CD4-positive, alpha-beta memory T cell (primary cell): ENCODE data around the gene ZNF664. TPM values are rescaled to one million over a fixed set of nuclear protein-coding genes. Genes with fewer than 3 reads are reported as not detected.

Source experiments
- CTCF ChIA-PET: fragments of 350-600 bp; sonication (Branson Sonifier 250); formaldehyde crosslinking; loops from one replicate; lab custom pipeline; 2021; ENCODE audit warnings: inconsistent platforms; ENCODE audit not compliant: partially characterized antibody; lab: Charles Lee
- POLR2A ChIA-PET: fragments of 350-600 bp; sonication (Branson Sonifier 250); formaldehyde crosslinking; loops from one replicate; lab custom pipeline; 2021; ENCODE audit not compliant: partially characterized antibody; lab: Charles Lee
- DNase-seq, 5 donors: peaks; one replicate each; pipeline versions ENCODE4 v3.0.0 to v3.0.0-alpha.2; 2020 to 2022; ENCODE audit warnings: mixed read lengths in 1 of 5
- H3K27ac ChIP-seq: one replicate; pipeline ENCODE4 v1.7.0; 2013; ENCODE audit warnings: low read depth, low read length
- H3K27me3 ChIP-seq: 2 replicates; pipeline ENCODE4 v1.7.0; 2013; ENCODE audit warnings: mild to moderate bottlenecking, low read length, moderate library complexity; ENCODE audit not compliant: insufficient read depth
- H3K36me3 ChIP-seq: 2 replicates; pipeline ENCODE4 v1.7.0; 2013; ENCODE audit warnings: mild to moderate bottlenecking, low read length, moderate library complexity; ENCODE audit not compliant: insufficient read depth
- H3K4me1 ChIP-seq: 2 replicates; pipeline ENCODE4 v1.7.0; 2013; ENCODE audit warnings: mild to moderate bottlenecking, low read length, moderate library complexity; ENCODE audit not compliant: insufficient read depth
- H3K4me3 ChIP-seq, 2 donors: one replicate each; pipeline ENCODE4 v1.7.0; 2013; ENCODE audit warnings: low read length in 2 of 2, mild to moderate bottlenecking in 1 of 2
- H3K9me3 ChIP-seq, 2 donors: one replicate each; pipeline ENCODE4 v1.7.0; 2013; ENCODE audit warnings: low read length in 2 of 2, control low read depth in 1 of 2; ENCODE audit not compliant: control insufficient read depth in 1 of 2
- H3K27ac Mint-ChIP-seq, 7 donors: one replicate each; pipeline ENCODE4 v1.8.0; 2020 to 2021; ENCODE audit warnings: mixed read lengths in 7 of 7, mild to moderate bottlenecking in 6 of 7, inconsistent platforms in 3 of 7, moderate library complexity in 3 of 7
- H3K27me3 Mint-ChIP-seq, 2 donors: one replicate each; pipeline ENCODE4 v1.8.0; 2020 to 2021; ENCODE audit warnings: mixed read lengths in 2 of 2
- H3K36me3 Mint-ChIP-seq, 2 donors: one replicate each; pipeline ENCODE4 v1.8.0; 2020 to 2021; ENCODE audit warnings: mixed read lengths in 2 of 2, inconsistent platforms in 1 of 2, mild to moderate bottlenecking in 1 of 2
- H3K4me1 Mint-ChIP-seq, 4 donors: one replicate each; pipeline ENCODE4 v1.8.0; 2020 to 2021; ENCODE audit warnings: mixed read lengths in 4 of 4, mild to moderate bottlenecking in 1 of 4
- H3K4me3 Mint-ChIP-seq, 8 donors: one replicate each; pipeline ENCODE4 v1.8.0; 2020 to 2021; ENCODE audit warnings: mixed read lengths in 8 of 8, mild to moderate bottlenecking in 7 of 8, moderate library complexity in 6 of 8, inconsistent platforms in 3 of 8
- H3K9me3 Mint-ChIP-seq, 8 donors: one replicate each; pipeline ENCODE4 v1.8.0; 2020 to 2021; ENCODE audit warnings: mixed read lengths in 8 of 8, mild to moderate bottlenecking in 5 of 8, inconsistent platforms in 3 of 8, moderate library complexity in 1 of 8
- intact Hi-C: fragments of 100-400 bp; cut with micrococcal nuclease; formaldehyde crosslinking; loops from one replicate; pipeline ENCODE4 v1.15.1; 2023
- polyA plus RNA-seq, 2 donors: library from polyadenylated mRNA; unstranded; fragments of 300-500 nt; fragmentation: Illumina TruSeq; gene quantifications; one replicate each; pipeline ENCODE4 v1.2.3, GENCODE V29; 2021
- total RNA-seq, 2 experiments: library from RNA; stranded (reverse); gene quantifications; one replicate each; pipeline ENCODE4 v1.2.3, GENCODE V29; 2021

Gene ZNF664
- total and polyA plus RNA-seq, 4 experiments from 2014 or later = 5.7 to 57.9 (median 32.6) TPM

DNA sequence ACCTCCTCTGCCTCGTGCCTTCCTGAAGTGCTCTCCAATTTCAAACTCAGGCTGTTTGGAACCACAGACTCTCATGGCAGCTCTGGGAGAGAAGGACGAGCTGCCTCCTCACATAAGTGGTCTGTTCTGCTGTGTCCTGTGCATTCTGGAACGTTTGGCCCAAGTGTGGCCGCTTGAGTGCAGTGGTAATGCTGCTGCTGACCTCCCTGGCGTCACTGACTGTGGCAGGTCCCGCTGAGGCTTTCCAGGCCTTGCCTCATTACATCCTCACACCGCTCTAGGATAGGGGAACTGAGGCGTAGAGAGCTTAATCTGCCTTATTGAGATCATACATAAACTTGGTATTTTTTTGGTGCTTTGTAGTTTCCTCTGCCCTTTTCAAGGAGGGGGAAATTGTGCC is 14.6 kb upstream of the ZNF664 start:
- Histone ChIP-seq H3K4me1 (no peaks in the 10 kb centered on the region), H3K27me3 (no peaks in the 10 kb centered on the region), H3K27ac (no peak overlapping the region), H3K4me3 (no peak overlapping the region), H3K36me3 (no peaks in the 10 kb centered on the region), H3K9me3 (no peaks in the 10 kb centered on the region)
- no peaks in the 10 kb centered on the region for H3K27me3 Mint-ChIP-seq
- peaks cover 0 to 6% (median 3%) of the 10 kb centered on the region in 4 donors for H3K4me1 Mint-ChIP-seq
- no peak overlapping the region for H3K4me3 Mint-ChIP-seq
- ChIA-PET POLR2A (no interaction called here), CTCF (no interaction called here)
- intact Hi-C loops = no loop called here
- DNase-seq = no peak
- H3K9me3 Mint-ChIP-seq = no peaks in the 10 kb centered on the region
- H3K27ac Mint-ChIP-seq = no peak overlapping the region
- peaks cover 0 to 8% of the 10 kb centered on the region in 2 donors for H3K36me3 Mint-ChIP-seq

DNA sequence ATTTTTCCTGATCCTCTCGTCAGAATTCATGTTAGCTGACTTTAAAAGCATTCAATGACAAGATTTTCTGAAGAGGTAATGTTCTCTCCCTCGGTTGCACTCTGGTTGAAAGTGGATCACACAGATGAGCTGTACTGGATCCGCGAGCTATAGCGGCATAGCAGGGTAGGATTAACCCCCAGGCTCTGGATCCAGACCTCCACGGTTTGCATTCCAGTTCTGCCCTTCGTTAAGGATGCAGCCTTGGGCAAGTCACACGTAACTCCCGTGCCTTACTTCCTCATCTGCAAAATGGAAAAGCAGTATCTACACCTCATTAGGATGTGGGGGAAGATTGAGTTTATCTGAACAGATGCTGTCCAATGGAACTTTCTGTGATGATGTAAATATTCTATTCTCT is 14.1 kb upstream of the ZNF664 start:
- Histone ChIP-seq H3K4me1 (no peaks in the 10 kb centered on the region), H3K27me3 (no peaks in the 10 kb centered on the region), H3K27ac (no peak overlapping the region), H3K36me3 (no peaks in the 10 kb centered on the region), H3K9me3 (no peaks in the 10 kb centered on the region), H3K4me3 (no peak overlapping the region)
- H3K9me3 Mint-ChIP-seq = no peaks in the 10 kb centered on the region
- H3K27me3 Mint-ChIP-seq = no peaks in the 10 kb centered on the region
- CTCF ChIA-PET = no interaction called here
- H3K4me1 Mint-ChIP-seq = peaks cover 0 to 6% (median 3%) of the 10 kb centered on the region in 4 donors
- H3K4me3 Mint-ChIP-seq = no peak overlapping the region
- intact Hi-C loops = no loop called here
- no peak overlapping the region for H3K27ac Mint-ChIP-seq
- POLR2A ChIA-PET = no interaction called here
- H3K36me3 Mint-ChIP-seq = peaks cover 0 to 8% of the 10 kb centered on the region in 2 donors
- DNase-seq = no peak

DNA sequence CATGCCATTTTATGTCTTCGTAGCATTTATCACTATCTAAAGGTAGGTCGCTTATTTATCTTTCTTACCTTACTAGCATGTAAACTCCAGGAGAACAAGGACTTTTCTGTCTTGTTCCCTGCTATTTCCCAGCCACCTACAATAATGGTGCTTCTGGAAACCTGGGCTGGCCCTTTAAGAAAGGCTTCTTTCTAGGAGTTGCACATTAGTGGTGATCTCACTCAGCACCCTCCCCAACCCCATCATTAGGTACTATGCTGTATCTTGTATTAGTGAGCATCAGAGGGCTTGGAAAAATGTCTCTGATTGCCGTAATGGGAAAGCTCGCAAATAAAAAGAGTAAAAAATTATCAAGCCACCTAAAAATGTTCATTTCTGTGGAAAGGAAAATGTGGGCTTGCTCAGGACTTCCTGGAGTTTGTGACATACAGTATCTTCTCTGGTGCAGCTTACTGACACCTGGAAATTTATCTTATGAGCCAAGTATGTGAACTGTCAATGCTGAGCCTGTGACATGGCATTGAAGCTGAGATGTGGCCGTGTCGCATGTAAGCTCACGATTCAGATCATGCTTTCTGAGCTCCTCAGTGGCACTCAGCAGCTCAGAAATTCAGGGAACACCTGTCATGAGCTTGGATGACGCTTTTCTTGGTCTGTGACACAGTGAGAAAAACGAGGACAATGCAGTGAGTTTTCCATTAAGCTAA is 12.8 kb upstream of the ZNF664 start:
- Histone ChIP-seq H3K27me3 (no peaks in the 10 kb centered on the region), H3K4me1 (no peaks in the 10 kb centered on the region), H3K27ac (no peak overlapping the region), H3K9me3 (no peaks in the 10 kb centered on the region), H3K36me3 (no peaks in the 10 kb centered on the region), H3K4me3 (no peak overlapping the region)
- H3K36me3 Mint-ChIP-seq = peaks cover 0 to 8% of the 10 kb centered on the region in 2 donors
- no peaks in the 10 kb centered on the region for H3K27me3 Mint-ChIP-seq
- CTCF ChIA-PET = interaction anchor here (0.9 to 1.5 kb wide), 5 partner anchors 22 to 55 kb away, joined by 3 to 8 read pairs (median 4); no protein-coding TSS in a partner anchor
- POLR2A ChIA-PET = no interaction called here
- no peaks in the 10 kb centered on the region for H3K9me3 Mint-ChIP-seq
- peaks cover 0 to 6% (median 4%) of the 10 kb centered on the region in 4 donors for H3K4me1 Mint-ChIP-seq
- H3K4me3 Mint-ChIP-seq = no peak overlapping the region
- no peak for DNase-seq
- peak overlapping the region in 1 of 7 donors; percentile 29 for H3K27ac Mint-ChIP-seq
- intact Hi-C loops = no loop called here

DNA sequence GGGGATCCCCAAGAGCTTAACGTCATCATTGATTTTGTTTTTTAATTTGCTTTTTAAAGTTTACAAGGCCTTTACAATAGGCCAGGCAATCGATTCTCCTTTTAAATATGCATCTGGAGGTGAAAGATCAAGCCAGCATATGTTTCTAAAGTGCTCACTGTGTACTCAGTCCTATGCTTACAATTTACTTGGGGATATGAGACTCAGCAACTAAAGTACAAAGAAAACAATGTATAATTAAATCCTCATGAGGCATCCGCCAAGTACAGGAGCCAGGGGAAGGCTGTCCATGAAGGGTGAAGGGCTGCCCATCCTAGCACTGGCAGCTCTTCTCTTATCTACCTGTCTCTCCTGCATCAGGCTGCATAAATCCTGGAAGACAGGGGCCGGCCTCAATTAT is 12.2 kb upstream of the ZNF664 start:
- DNase-seq = no peak
- Mint-ChIP-seq H3K4me1 (peaks cover 0 to 6% (median 4%) of the 10 kb centered on the region in 4 donors), H3K27ac (peak overlapping the region in 1 of 7 donors; percentile 55), H3K9me3 (no peaks in the 10 kb centered on the region), H3K27me3 (no peaks in the 10 kb centered on the region), H3K36me3 (peaks cover 0 to 8% of the 10 kb centered on the region in 2 donors), H3K4me3 (no peak overlapping the region)
- no peak overlapping the region for H3K27ac ChIP-seq
- H3K4me3 ChIP-seq = no peak overlapping the region
- intact Hi-C loops = no loop called here
- CTCF ChIA-PET = interaction anchor here (0.9 to 1.5 kb wide), 5 partner anchors 22 to 56 kb away, joined by 3 to 8 read pairs (median 4); no protein-coding TSS in a partner anchor
- POLR2A ChIA-PET = no interaction called here
- H3K36me3 ChIP-seq = no peaks in the 10 kb centered on the region
- no peaks in the 10 kb centered on the region for H3K27me3 ChIP-seq
- no peaks in the 10 kb centered on the region for H3K4me1 ChIP-seq
- H3K9me3 ChIP-seq = no peaks in the 10 kb centered on the region

DNA sequence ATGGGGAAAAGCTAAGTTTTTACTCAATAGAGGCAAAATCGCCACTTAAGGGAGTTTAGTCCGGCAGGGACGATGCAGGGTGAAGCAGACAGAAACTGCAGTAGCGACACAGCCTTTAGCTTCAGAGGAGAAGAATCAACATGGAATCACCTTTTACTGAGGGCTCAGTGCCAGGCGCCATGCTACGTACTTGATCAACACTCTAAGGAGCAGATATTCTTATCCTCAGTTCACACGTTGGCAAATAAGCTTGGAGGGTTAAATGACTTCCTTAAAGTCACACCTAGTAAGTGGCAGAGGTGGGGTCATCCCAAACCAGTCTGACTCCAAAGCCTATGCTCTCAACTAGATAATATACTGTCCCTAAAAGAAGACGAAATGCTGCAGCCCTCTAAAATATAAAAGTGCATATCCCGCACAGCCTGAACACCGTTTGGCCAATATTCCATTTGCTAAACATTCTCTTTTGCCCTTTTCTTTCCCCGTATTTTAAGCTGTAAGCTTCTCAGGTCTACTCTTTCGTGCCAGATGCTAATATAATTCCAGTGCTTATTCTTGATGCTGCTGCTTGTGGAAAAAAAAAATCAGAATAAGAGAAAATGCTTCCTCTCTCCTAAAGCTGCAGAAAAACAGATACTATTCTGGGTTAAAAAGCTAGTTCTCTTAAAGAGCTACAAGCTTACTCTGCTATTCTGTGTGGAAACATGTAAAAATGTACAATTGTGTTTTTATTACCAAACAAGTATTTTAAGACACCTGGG is 11.2 kb upstream of the ZNF664 start:
- Mint-ChIP-seq H3K9me3 (no peaks in the 10 kb centered on the region), H3K27me3 (no peaks in the 10 kb centered on the region), H3K4me3 (no peak overlapping the region), H3K4me1 (peaks cover 0 to 5% (median 2%) of the 10 kb centered on the region in 4 donors), H3K27ac (peak overlapping the region in 1 of 7 donors; percentile 3), H3K36me3 (peaks cover 0 to 4% of the 10 kb centered on the region in 2 donors)
- no peak overlapping the region for H3K4me3 ChIP-seq
- ChIA-PET CTCF (interaction anchor here (1.5 kb wide), 1 partner anchor 57 kb away, joined by 8 read pairs; no protein-coding TSS in a partner anchor), POLR2A (no interaction called here)
- no peak overlapping the region for H3K27ac ChIP-seq
- DNase-seq = no peak
- no peaks in the 10 kb centered on the region for H3K9me3 ChIP-seq
- H3K4me1 ChIP-seq = no peaks in the 10 kb centered on the region
- no peaks in the 10 kb centered on the region for H3K36me3 ChIP-seq
- intact Hi-C loops = no loop called here
- H3K27me3 ChIP-seq = no peaks in the 10 kb centered on the region

DNA sequence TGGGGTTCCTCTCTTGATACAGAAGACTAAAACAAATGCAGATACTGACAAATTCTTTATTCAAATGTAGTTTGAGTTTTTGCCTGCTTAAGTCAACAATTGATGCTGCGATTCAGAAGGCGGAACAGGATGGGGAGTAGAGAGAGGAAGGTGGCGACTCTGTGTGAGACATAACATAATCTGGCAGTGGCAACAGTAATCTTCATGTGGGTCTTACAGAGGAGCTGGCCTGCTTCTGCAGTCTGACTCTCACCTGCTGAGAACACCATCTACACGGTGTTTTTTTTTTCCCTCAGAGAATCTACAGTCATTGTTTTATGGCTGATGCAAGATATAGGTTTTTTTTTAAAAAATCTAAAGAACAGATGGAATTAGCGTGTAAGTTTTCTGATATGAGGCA is 10.5 kb upstream of the ZNF664 start:
- intact Hi-C loops = no loop called here
- H3K36me3 ChIP-seq = no peaks in the 10 kb centered on the region
- DNase-seq = no peak
- H3K27me3 ChIP-seq = no peaks in the 10 kb centered on the region
- peaks cover 0 to 4% of the 10 kb centered on the region in 2 donors for H3K36me3 Mint-ChIP-seq
- peaks cover 0 to 4% (median 3%) of the 10 kb centered on the region in 4 donors for H3K4me1 Mint-ChIP-seq
- H3K4me3 ChIP-seq = no peak overlapping the region
- H3K27ac Mint-ChIP-seq = peak overlapping the region in 2 of 7 donors; percentile 41 to 74
- H3K9me3 Mint-ChIP-seq = no peaks in the 10 kb centered on the region
- no peaks in the 10 kb centered on the region for H3K9me3 ChIP-seq
- no peak overlapping the region for H3K4me3 Mint-ChIP-seq
- POLR2A ChIA-PET = no interaction called here
- no peak overlapping the region for H3K27ac ChIP-seq
- H3K4me1 ChIP-seq = no peaks in the 10 kb centered on the region
- CTCF ChIA-PET = no interaction called here
- H3K27me3 Mint-ChIP-seq = no peaks in the 10 kb centered on the region

DNA sequence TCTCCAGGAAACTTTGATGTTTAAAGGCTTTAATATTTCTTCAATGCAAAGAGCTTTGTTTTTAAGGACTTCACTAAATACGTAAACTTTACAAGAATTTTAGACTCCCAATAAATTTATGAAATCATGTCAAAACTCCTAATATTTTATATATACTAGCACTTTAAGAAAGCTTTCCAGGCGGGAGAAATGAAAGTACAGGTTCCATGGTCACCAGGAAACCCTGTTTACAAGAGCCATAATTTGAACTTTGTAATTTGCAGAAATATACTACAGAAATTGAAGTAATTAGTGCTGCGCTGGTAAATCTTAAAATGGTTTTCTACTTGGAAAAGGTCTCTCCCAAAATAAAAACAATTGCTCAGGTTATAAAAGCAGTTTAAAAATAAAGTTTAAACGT is 9.2 kb upstream of the ZNF664 start:
- no peaks in the 10 kb centered on the region for H3K36me3 ChIP-seq
- Mint-ChIP-seq H3K36me3 (no peaks in the 10 kb centered on the region), H3K27ac (no peak overlapping the region), H3K9me3 (no peaks in the 10 kb centered on the region), H3K4me1 (peaks cover 3 to 9% (median 5%) of the 10 kb centered on the region in 4 donors), H3K27me3 (no peaks in the 10 kb centered on the region), H3K4me3 (no peak overlapping the region)
- no peak overlapping the region for H3K4me3 ChIP-seq
- no peaks in the 10 kb centered on the region for H3K27me3 ChIP-seq
- no peak for DNase-seq
- H3K4me1 ChIP-seq = no peaks in the 10 kb centered on the region
- ChIA-PET CTCF (no interaction called here), POLR2A (no interaction called here)
- intact Hi-C loops = no loop called here
- no peak overlapping the region for H3K27ac ChIP-seq
- no peaks in the 10 kb centered on the region for H3K9me3 ChIP-seq
